ENCODE results near the gene R3HDM2.

- TF ChIP-seq CTCF (IDR thresholded peaks at IDR 0.05) (no peak), EP300 (IDR thresholded peaks at IDR 0.05; ENCODE audit: low read depth) (no peak), POLR2AphosphoS5 (IDR thresholded peaks at IDR 0.05) (no peak)
Observed at GRCh38 chr12:57476993-57477709, 46.3 kb upstream of the R3HDM2 start.

Measured in transverse colon (tissue), 4 donors.